C4-2B (cell line): ENCODE results near the gene ATXN7L2.

Experiments used
- ZFX ChIP-seq: fragments of 450-650 bp; IDR thresholded peaks from 2 replicates; pipeline ENCODE4 v1.6.1; 2017
- TF ChIP-seq, protein P1 (sequence below): fragments of 450-650 bp; conservative IDR thresholded peaks from 2 replicates; pipeline ENCODE4 v1.5.1; 2017; ENCODE audit warnings: mild to moderate bottlenecking

DNA sequence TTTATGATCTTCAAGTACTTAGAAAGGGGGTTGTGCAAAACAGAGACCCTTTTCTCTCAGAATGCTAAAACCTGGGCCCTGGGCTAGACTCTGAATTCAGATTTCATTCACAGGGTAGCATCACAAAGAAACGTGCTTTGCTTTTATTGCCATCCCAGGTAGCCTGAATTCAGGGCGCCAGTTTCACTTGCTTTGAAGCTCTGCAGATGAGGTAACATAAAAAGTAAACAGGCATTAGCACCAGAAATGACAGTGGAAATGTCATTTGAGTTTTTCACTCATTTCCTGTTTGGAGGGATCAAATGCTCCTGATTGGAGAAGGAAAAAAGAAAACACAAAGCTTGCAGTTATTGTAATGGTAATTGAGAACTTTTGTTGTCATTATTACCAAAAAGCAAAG is 14.8 kb upstream of the ATXN7L2 start:
- TF ChIP-seq, protein P1, sequence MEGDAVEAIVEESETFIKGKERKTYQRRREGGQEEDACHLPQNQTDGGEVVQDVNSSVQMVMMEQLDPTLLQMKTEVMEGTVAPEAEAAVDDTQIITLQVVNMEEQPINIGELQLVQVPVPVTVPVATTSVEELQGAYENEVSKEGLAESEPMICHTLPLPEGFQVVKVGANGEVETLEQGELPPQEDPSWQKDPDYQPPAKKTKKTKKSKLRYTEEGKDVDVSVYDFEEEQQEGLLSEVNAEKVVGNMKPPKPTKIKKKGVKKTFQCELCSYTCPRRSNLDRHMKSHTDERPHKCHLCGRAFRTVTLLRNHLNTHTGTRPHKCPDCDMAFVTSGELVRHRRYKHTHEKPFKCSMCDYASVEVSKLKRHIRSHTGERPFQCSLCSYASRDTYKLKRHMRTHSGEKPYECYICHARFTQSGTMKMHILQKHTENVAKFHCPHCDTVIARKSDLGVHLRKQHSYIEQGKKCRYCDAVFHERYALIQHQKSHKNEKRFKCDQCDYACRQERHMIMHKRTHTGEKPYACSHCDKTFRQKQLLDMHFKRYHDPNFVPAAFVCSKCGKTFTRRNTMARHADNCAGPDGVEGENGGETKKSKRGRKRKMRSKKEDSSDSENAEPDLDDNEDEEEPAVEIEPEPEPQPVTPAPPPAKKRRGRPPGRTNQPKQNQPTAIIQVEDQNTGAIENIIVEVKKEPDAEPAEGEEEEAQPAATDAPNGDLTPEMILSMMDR, result no peak
- no peak for TF ChIP-seq ZFX
